Measurements from ENCODE around the gene SAMM50. TPM values are rescaled to one million over a fixed set of nuclear protein-coding genes. Genes with fewer than 3 reads are reported as not detected.
A peak's percentile ranks its signal among the peaks of the same experiment; 100 is the strongest.

Gene SAMM50
- total and polyA plus RNA-seq, 2 experiments from 2014 or later, result 37.8 to 73.8 TPM

DNA sequence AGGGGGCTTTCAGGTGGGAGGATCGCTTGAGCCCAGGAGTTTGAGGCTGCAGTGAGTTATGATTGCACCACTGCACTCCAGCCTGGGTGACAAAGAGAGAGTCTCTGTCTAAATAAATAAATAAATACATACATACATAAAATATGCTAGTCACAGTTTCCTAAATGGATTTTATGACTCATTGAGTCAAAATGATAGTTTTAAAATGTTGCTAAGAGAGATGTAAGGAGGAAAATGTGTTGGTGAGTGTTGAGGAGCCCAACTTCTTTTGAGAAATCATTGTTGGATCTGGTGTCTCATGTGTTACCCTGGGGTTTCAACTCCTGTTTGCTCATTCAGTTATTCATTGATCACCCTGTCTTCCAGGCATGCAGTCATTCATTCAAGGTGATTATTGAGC, 89.9 kb downstream of the SAMM50 start:
- Histone ChIP-seq H3K4me3 (no peak overlapping the region), H3K9me2 (ENCODE audit: insufficient read depth) (no peaks in the 10 kb centered on the region), H3K79me2 (ENCODE audit: insufficient read depth) (peaks cover 99% of the 10 kb centered on the region), H3K27me3 (replicated peaks; ENCODE audit: insufficient read depth) (no peaks in the 10 kb centered on the region), H2AFZ (no peak overlapping the region), H3K4me1 (ENCODE audit: insufficient read depth) (peaks cover 11% of the 10 kb centered on the region), H3K27ac (peak overlapping the region; percentile 57), H3K9me3 (ENCODE audit: low read depth) (no peaks in the 10 kb centered on the region), H3K4me2 (ENCODE audit: unreplicated experiment) (peak overlapping the region; percentile 12), H3K36me3 (ENCODE audit: low read depth) (no peaks in the 10 kb centered on the region), H4K20me1 (ENCODE audit: insufficient read depth) (peaks cover 8% of the 10 kb centered on the region; the same call in 1 of the 2 replicates), H3K9ac (no peak overlapping the region; the same call in 1 of the 2 replicates), H3F3A (ENCODE audit: insufficient read depth) (no peaks in the 10 kb centered on the region)
- in situ Hi-C loops (cut with MboI), result no loop called here
- TF ChIP-seq EZH2phosphoT487 (IDR thresholded peaks at IDR 0.05; ENCODE audit: insufficient read depth, low read depth) (no peak), EZH2 (IDR thresholded peaks at IDR 0.05; ENCODE audit: insufficient read depth, poor library complexity, severe bottlenecking) (no peak)
- DNase-seq, result peak; percentile 75
- 94 to 100% methylated on average over 1 of the region's 1 CpG for WGBS, 2 experiments (ENCODE audit: low coverage in 1 of 2, low lambda C conversion rate in 2 of 2, missing lambda C conversion rate in 2 of 2)

Other genes starting within 250 kb of the SAMM50 start
- 1.5 and 3.5 TPM in 2 replicates for gene EFCAB6, start 143.1 kb upstream of the SAMM50 start, total RNA-seq (2014; rRNA removed; shearing (Covaris generic))
- 2.0 and 2.1 TPM in 2 replicates for gene EFCAB6, start 143.1 kb upstream of the SAMM50 start, polyA plus RNA-seq (2016; fragmentation: Nextera tagmentation; extraction: Ambion mirVana)
- gene SULT4A1, start 92.9 kb upstream of the SAMM50 start, total RNA-seq (2014; rRNA removed; shearing (Covaris generic)), result not detected in 2 replicates
- gene SULT4A1, start 92.9 kb upstream of the SAMM50 start, polyA plus RNA-seq (2016; fragmentation: Nextera tagmentation; extraction: Ambion mirVana), result not detected in 2 replicates
- gene PNPLA5, start 63.4 kb upstream of the SAMM50 start, total RNA-seq (2014; rRNA removed; shearing (Covaris generic)), result not detected in 2 replicates
- not detected in 2 replicates for gene PNPLA5, start 63.4 kb upstream of the SAMM50 start, polyA plus RNA-seq (2016; fragmentation: Nextera tagmentation; extraction: Ambion mirVana)
- 0.13 and 0.54 TPM in 2 replicates for gene PNPLA3, start 31.6 kb upstream of the SAMM50 start, total RNA-seq (2014; rRNA removed; shearing (Covaris generic))
- gene PNPLA3, start 31.6 kb upstream of the SAMM50 start, polyA plus RNA-seq (2016; fragmentation: Nextera tagmentation; extraction: Ambion mirVana), result 1.2 and 1.4 TPM in 2 replicates
- 141 and 143 TPM in 2 replicates for gene PARVB, start 68.9 kb downstream of the SAMM50 start, total RNA-seq (2014; rRNA removed; shearing (Covaris generic))
- 52.6 and 53.2 TPM in 2 replicates for gene PARVB, start 68.9 kb downstream of the SAMM50 start, polyA plus RNA-seq (2016; fragmentation: Nextera tagmentation; extraction: Ambion mirVana)
- not detected in 2 replicates for gene PARVG, start 225.5 kb downstream of the SAMM50 start, total RNA-seq (2014; rRNA removed; shearing (Covaris generic))
- gene PARVG, start 225.5 kb downstream of the SAMM50 start, polyA plus RNA-seq (2016; fragmentation: Nextera tagmentation; extraction: Ambion mirVana), result 0.27 TPM in 1 of 2 replicates, not detected in the other

Data from GM23248 (cell line).